ENCODE data around the gene RYR3.

GRCh38 chr15:33395321-33395720, 84.6 kb downstream of the RYR3 start:
- TF ChIP-seq POLR2A (IDR thresholded peaks at IDR 0.05; ENCODE audit: low read depth) (no peak), POLR2AphosphoS5 (IDR thresholded peaks at IDR 0.05) (no peak)

Measured in esophagus muscularis mucosa (tissue), 2 donors.